ENCODE results near the gene BGN. TPM values are rescaled to one million over a fixed set of nuclear protein-coding genes. Genes with fewer than 3 reads are reported as not detected.

The BGN gene
- total and polyA plus RNA-seq, 4 donors, result 77.9 to 161 (median 126) TPM

- Histone ChIP-seq H3K36me3 (ENCODE audit: control insufficient read depth in 4 of 4, insufficient read depth in 4 of 4, low read length in 4 of 4) (peaks cover 0 to 3% (median 0%) of the 10 kb centered on the region in 4 donors), H3K4me3 (peak within 1 kb of the TSS; percentile 55), H3K27ac (ENCODE audit: low read depth in 1 of 2, low read length in 1 of 2) (peak within 1 kb of the TSS; percentile 66 to 71), H3K9me3 (ENCODE audit: control insufficient read depth in 4 of 4, insufficient read depth in 3 of 4, low read length in 3 of 4) (peaks cover 0 to 2% (median under 1%) of the 10 kb centered on the region in 4 donors), H3K4me1 (ENCODE audit: control insufficient read depth in 5 of 5, insufficient read depth in 5 of 5, low read length in 5 of 5) (peaks cover 0 to 15% (median 0%) of the 10 kb centered on the region in 5 donors), H3K27me3 (ENCODE audit: control insufficient read depth in 3 of 3, insufficient read depth in 3 of 3, low read length in 2 of 3) (no peaks in the 10 kb centered on the region), H3K9ac (ENCODE audit: insufficient read depth in 1 of 2, low read length in 2 of 2) (no peak within 1 kb of the TSS)
- 24 to 31% methylated on average over 19 to 70 of the region's 70 CpGs for WGBS, 2 donors
- peak; percentile 75 for TF ChIP-seq CTCF (IDR thresholded peaks at IDR 0.05; ENCODE audit: control extremely low read depth, extremely low read depth)
- DNase-seq (peak; percentile 90 to 96 (median 94)), ATAC-seq (ENCODE audit: insufficient read depth, low FRiP score) (peak; percentile 88)
Observed at GRCh38 chrX:153470411-153471363, 24.1 kb upstream of the BGN start, which contains the start of gene HAUS7. TSS of gene HAUS7 (minus strand) at chrX:153470576. CDS start at chrX:153470557, 19 bp downstream.

- no peaks in the 10 kb centered on the region for H3K36me3 ChIP-seq (ENCODE audit: control insufficient read depth in 4 of 4, insufficient read depth in 4 of 4, low read length in 4 of 4)
- H3K27me3 ChIP-seq (ENCODE audit: control insufficient read depth in 3 of 3, insufficient read depth in 3 of 3, low read length in 2 of 3), result no peaks in the 10 kb centered on the region
- no peak for TF ChIP-seq CTCF (IDR thresholded peaks at IDR 0.05; ENCODE audit: control extremely low read depth, extremely low read depth)
- 71 to 87% methylated on average over 8 to 11 of the region's 11 CpGs for WGBS, 2 donors
- peaks cover 0 to 25% (median 5%) of the 10 kb centered on the region in 5 donors for H3K4me1 ChIP-seq (ENCODE audit: control insufficient read depth in 5 of 5, insufficient read depth in 5 of 5, low read length in 5 of 5)
- H3K27ac ChIP-seq (ENCODE audit: low read depth in 1 of 2, low read length in 1 of 2), result no peak overlapping the region
- no peak for DNase-seq
- no peak for ATAC-seq (ENCODE audit: insufficient read depth, low FRiP score)
- H3K4me3 ChIP-seq, result no peak overlapping the region
- peaks cover 0 to 4% (median under 1%) of the 10 kb centered on the region in 4 donors for H3K9me3 ChIP-seq (ENCODE audit: control insufficient read depth in 4 of 4, insufficient read depth in 3 of 4, low read length in 3 of 4)
- no peak overlapping the region for H3K9ac ChIP-seq (ENCODE audit: insufficient read depth in 1 of 2, low read length in 2 of 2)
Observed at GRCh38 chrX:153471663-153472280, 23.0 kb upstream of the BGN start.

- no peaks in the 10 kb centered on the region for H3K27me3 ChIP-seq (ENCODE audit: control insufficient read depth in 3 of 3, insufficient read depth in 3 of 3, low read length in 2 of 3)
- TF ChIP-seq CTCF (IDR thresholded peaks at IDR 0.05; ENCODE audit: control extremely low read depth, extremely low read depth), result no peak
- no peak for ATAC-seq (ENCODE audit: insufficient read depth, low FRiP score)
- 93 to 97% methylated on average over 8 to 10 of the region's 10 CpGs for WGBS, 2 donors
- H3K9ac ChIP-seq (ENCODE audit: insufficient read depth in 1 of 2, low read length in 2 of 2), result no peak overlapping the region
- H3K4me1 ChIP-seq (ENCODE audit: control insufficient read depth in 5 of 5, insufficient read depth in 5 of 5, low read length in 5 of 5), result peaks cover 0 to 37% (median 11%) of the 10 kb centered on the region in 5 donors
- H3K27ac ChIP-seq (ENCODE audit: low read depth in 1 of 2, low read length in 1 of 2), result no peak overlapping the region
- H3K9me3 ChIP-seq (ENCODE audit: control insufficient read depth in 4 of 4, insufficient read depth in 3 of 4, low read length in 3 of 4), result peaks cover 0 to 4% (median under 1%) of the 10 kb centered on the region in 4 donors
- H3K36me3 ChIP-seq (ENCODE audit: control insufficient read depth in 4 of 4, insufficient read depth in 4 of 4, low read length in 4 of 4), result no peaks in the 10 kb centered on the region
- no peak overlapping the region for H3K4me3 ChIP-seq
- DNase-seq, result no peak
Observed at GRCh38 chrX:153473126-153473525, 21.7 kb upstream of the BGN start.

All from lung (tissue), 12 donors.